MG63 (cell line): Measurements from ENCODE around the gene OR11H6. TPM values are rescaled to one million over a fixed set of nuclear protein-coding genes. Genes with fewer than 3 reads are reported as not detected.
A peak's percentile ranks its signal among the peaks of the same experiment; 100 is the strongest.
"Not testable (repeated sequence)": the region's sequence is repeated elsewhere in the genome, so short reads cannot be mapped to it uniquely, and the experiment has no call there.

ENCODE experiments used
- DNase-seq: peaks from one replicate; pipeline ENCODE4 v3.0.0-alpha.2; 2020
- H3K27me3 ChIP-seq: fragments of 250-450 bp; sonication (Bioruptor Pico); 2 replicates; pipeline ENCODE4 v1.5.1; 2020; ENCODE audit warnings: mild to moderate bottlenecking, moderate library complexity
- H3K36me3 ChIP-seq: fragments of 250-450 bp; sonication (Bioruptor Pico); 2 replicates; pipeline ENCODE4 v1.5.1; 2020; ENCODE audit warnings: mild to moderate bottlenecking, moderate library complexity
- H3K4me3 ChIP-seq: fragments of 250-450 bp; sonication (Bioruptor Pico); 2 replicates; pipeline ENCODE4 v1.5.1; 2020; ENCODE audit warnings: mild to moderate bottlenecking, moderate library complexity
- H3K9me3 ChIP-seq: fragments of 250-450 bp; sonication (Bioruptor Pico); 2 replicates; pipeline ENCODE4 v1.5.1; 2020; ENCODE audit warnings: mild to moderate bottlenecking, moderate library complexity
- total RNA-seq: library from RNA; depleted of rRNA; stranded (reverse); fragments of >200 nt; shearing (Covaris generic); gene quantifications from 2 replicates; pipeline ENCODE4 v1.2.3, GENCODE V29; 2014; ENCODE audit warnings: low replicate concordance; rRNA removed

The OR11H6 gene
- total RNA-seq = not detected in 2 replicates

GRCh38 chr14:20223410-20223809 is at the start of gene OR11H6:
Gene OR11H6, plus strand, starts transcription at chr14:20223710. Its CDS starts 0 bp downstream, at chr14:20223710.
- H3K36me3 ChIP-seq = no peaks in the 10 kb centered on the region

GRCh38 chr14:20174205-20174604 is 49.3 kb upstream of the OR11H6 start:
- not testable (repeated sequence) for H3K9me3 ChIP-seq, DNase-seq, H3K36me3 ChIP-seq, H3K27me3 ChIP-seq, H3K4me3 ChIP-seq

More at GRCh38 chr14:20223410-20223809, at the start of gene OR11H6:
- no peaks in the 10 kb centered on the region for H3K27me3 ChIP-seq
- H3K9me3 ChIP-seq = no peaks in the 10 kb centered on the region
- no peak within 1 kb of the TSS for H3K4me3 ChIP-seq
- no peak for DNase-seq

- H3K9me3 ChIP-seq = no peaks in the 10 kb centered on the region
- H3K27me3 ChIP-seq = no peaks in the 10 kb centered on the region
- DNase-seq = no peak
- H3K36me3 ChIP-seq = no peaks in the 10 kb centered on the region
- H3K4me3 ChIP-seq = no peak overlapping the region
Observed at GRCh38 chr14:20176330-20176729, 47.2 kb upstream of the OR11H6 start.

GRCh38 chr14:20177433-20177974 is 46.0 kb upstream of the OR11H6 start:
- Histone ChIP-seq H3K36me3 (no peaks in the 10 kb centered on the region), H3K4me3 (no peak overlapping the region), H3K27me3 (no peaks in the 10 kb centered on the region), H3K9me3 (no peaks in the 10 kb centered on the region)
- DNase-seq = no peak

- Histone ChIP-seq H3K4me3 (no peak overlapping the region), H3K9me3 (no peaks in the 10 kb centered on the region), H3K27me3 (no peaks in the 10 kb centered on the region), H3K36me3 (no peaks in the 10 kb centered on the region)
- no peak for DNase-seq
Observed at GRCh38 chr14:20179218-20179617, 44.3 kb upstream of the OR11H6 start.

- no peak for DNase-seq
- H3K9me3 ChIP-seq = no peaks in the 10 kb centered on the region
- H3K27me3 ChIP-seq = no peaks in the 10 kb centered on the region
- H3K36me3 ChIP-seq = no peaks in the 10 kb centered on the region
- H3K4me3 ChIP-seq = no peak overlapping the region
Observed at GRCh38 chr14:20179880-20180279, 43.6 kb upstream of the OR11H6 start.

- Histone ChIP-seq H3K27me3 (no peaks in the 10 kb centered on the region), H3K36me3 (no peaks in the 10 kb centered on the region), H3K9me3 (no peaks in the 10 kb centered on the region), H3K4me3 (no peak overlapping the region)
- no peak for DNase-seq
Observed at GRCh38 chr14:20180486-20180885, 43.0 kb upstream of the OR11H6 start.

GRCh38 chr14:20184181-20184580 is 39.3 kb upstream of the OR11H6 start:
- H3K27me3 ChIP-seq = no peaks in the 10 kb centered on the region
- peak; percentile 9 for DNase-seq
- no peak overlapping the region for H3K4me3 ChIP-seq
- H3K36me3 ChIP-seq = no peaks in the 10 kb centered on the region
- H3K9me3 ChIP-seq = no peaks in the 10 kb centered on the region

- no peaks in the 10 kb centered on the region for H3K27me3 ChIP-seq
Observed at GRCh38 chr14:20190596-20190995, 32.9 kb upstream of the OR11H6 start, which contains the start of gene OR11G2. Gene OR11G2, plus strand, starts transcription at chr14:20190896. Its CDS starts 6,542 bp downstream, at chr14:20197438.

GRCh38 chr14:20191396-20191795 is 32.1 kb upstream of the OR11H6 start:
- no peaks in the 10 kb centered on the region for H3K36me3 ChIP-seq
- no peak for DNase-seq
- H3K9me3 ChIP-seq = no peaks in the 10 kb centered on the region
- no peak overlapping the region for H3K4me3 ChIP-seq
- no peaks in the 10 kb centered on the region for H3K27me3 ChIP-seq

More at GRCh38 chr14:20190596-20190995, 32.9 kb upstream of the OR11H6 start, which contains the start of gene OR11G2:
- DNase-seq = no peak
- Histone ChIP-seq H3K36me3 (no peaks in the 10 kb centered on the region), H3K9me3 (no peaks in the 10 kb centered on the region), H3K4me3 (no peak within 1 kb of the TSS)

GRCh38 chr14:20194101-20194500 is 29.4 kb upstream of the OR11H6 start:
- Histone ChIP-seq H3K36me3 (no peaks in the 10 kb centered on the region), H3K27me3 (no peaks in the 10 kb centered on the region), H3K4me3 (no peak overlapping the region), H3K9me3 (no peaks in the 10 kb centered on the region)
- DNase-seq = no peak

GRCh38 chr14:20195170-20195569 is 28.3 kb upstream of the OR11H6 start:
- H3K4me3 ChIP-seq, H3K27me3 ChIP-seq, H3K36me3 ChIP-seq, H3K9me3 ChIP-seq, DNase-seq: not testable (repeated sequence)

GRCh38 chr14:20195911-20196310 is 27.6 kb upstream of the OR11H6 start:
- no peaks in the 10 kb centered on the region for H3K9me3 ChIP-seq
- DNase-seq = no peak
- no peaks in the 10 kb centered on the region for H3K36me3 ChIP-seq
- no peak overlapping the region for H3K4me3 ChIP-seq
- H3K27me3 ChIP-seq = no peaks in the 10 kb centered on the region

GRCh38 chr14:20197459-20197858 is 26.1 kb upstream of the OR11H6 start:
- H3K27me3 ChIP-seq = no peaks in the 10 kb centered on the region
- no peaks in the 10 kb centered on the region for H3K9me3 ChIP-seq

GRCh38 chr14:20198991-20199390 is 24.5 kb upstream of the OR11H6 start:
- no peak overlapping the region for H3K4me3 ChIP-seq
- H3K36me3 ChIP-seq = no peaks in the 10 kb centered on the region
- no peak for DNase-seq
- H3K9me3 ChIP-seq = no peaks in the 10 kb centered on the region
- no peaks in the 10 kb centered on the region for H3K27me3 ChIP-seq

More at GRCh38 chr14:20197459-20197858, 26.1 kb upstream of the OR11H6 start:
- H3K36me3 ChIP-seq = no peaks in the 10 kb centered on the region
- DNase-seq = no peak
- no peak overlapping the region for H3K4me3 ChIP-seq

- DNase-seq = no peak
- H3K9me3 ChIP-seq = no peaks in the 10 kb centered on the region
- H3K36me3 ChIP-seq = no peaks in the 10 kb centered on the region
- no peak overlapping the region for H3K4me3 ChIP-seq
- no peaks in the 10 kb centered on the region for H3K27me3 ChIP-seq
Observed at GRCh38 chr14:20204721-20205120, 18.8 kb upstream of the OR11H6 start.

GRCh38 chr14:20209595-20209994 is 13.9 kb upstream of the OR11H6 start:
- Histone ChIP-seq H3K9me3 (no peaks in the 10 kb centered on the region; the same call in 1 of the 2 replicates), H3K36me3 (no peaks in the 10 kb centered on the region), H3K27me3 (no peaks in the 10 kb centered on the region), H3K4me3 (no peak overlapping the region)
- no peak for DNase-seq

- not testable (repeated sequence) for H3K36me3 ChIP-seq, H3K27me3 ChIP-seq, H3K4me3 ChIP-seq, DNase-seq, H3K9me3 ChIP-seq
Observed at GRCh38 chr14:20212406-20212805, 11.1 kb upstream of the OR11H6 start.
